Gastrocnemius medialis (tissue), 4 donors: ENCODE measurements around the gene SELENOI.

Experiments used
- POLR2A ChIP-seq, 2 donors: fragments of 450-650 bp; IDR thresholded peaks; one replicate each; pipeline ENCODE4 v1.6.1; 2017; ENCODE audit warnings: antibody characterized with exemption in 2 of 2, mild to moderate bottlenecking in 2 of 2, moderate library complexity in 2 of 2
- TF ChIP-seq, protein P1 (sequence below), 5 experiments: fragments of 450-650 bp in 3 of 5; fragments of 200-600 bp in 2 of 5; sonication (generic) in 2 of 5; IDR thresholded peaks in 4 of 5; conservative IDR thresholded peaks in 1 of 5; 1 replicate in 4 of 5; 2 replicates in 1 of 5; pipeline ENCODE4 v1.5.1; 2016 to 2019; ENCODE audit warnings: antibody characterized with exemption in 5 of 5, mild to moderate bottlenecking in 3 of 5, moderate library complexity in 3 of 5

DNA sequence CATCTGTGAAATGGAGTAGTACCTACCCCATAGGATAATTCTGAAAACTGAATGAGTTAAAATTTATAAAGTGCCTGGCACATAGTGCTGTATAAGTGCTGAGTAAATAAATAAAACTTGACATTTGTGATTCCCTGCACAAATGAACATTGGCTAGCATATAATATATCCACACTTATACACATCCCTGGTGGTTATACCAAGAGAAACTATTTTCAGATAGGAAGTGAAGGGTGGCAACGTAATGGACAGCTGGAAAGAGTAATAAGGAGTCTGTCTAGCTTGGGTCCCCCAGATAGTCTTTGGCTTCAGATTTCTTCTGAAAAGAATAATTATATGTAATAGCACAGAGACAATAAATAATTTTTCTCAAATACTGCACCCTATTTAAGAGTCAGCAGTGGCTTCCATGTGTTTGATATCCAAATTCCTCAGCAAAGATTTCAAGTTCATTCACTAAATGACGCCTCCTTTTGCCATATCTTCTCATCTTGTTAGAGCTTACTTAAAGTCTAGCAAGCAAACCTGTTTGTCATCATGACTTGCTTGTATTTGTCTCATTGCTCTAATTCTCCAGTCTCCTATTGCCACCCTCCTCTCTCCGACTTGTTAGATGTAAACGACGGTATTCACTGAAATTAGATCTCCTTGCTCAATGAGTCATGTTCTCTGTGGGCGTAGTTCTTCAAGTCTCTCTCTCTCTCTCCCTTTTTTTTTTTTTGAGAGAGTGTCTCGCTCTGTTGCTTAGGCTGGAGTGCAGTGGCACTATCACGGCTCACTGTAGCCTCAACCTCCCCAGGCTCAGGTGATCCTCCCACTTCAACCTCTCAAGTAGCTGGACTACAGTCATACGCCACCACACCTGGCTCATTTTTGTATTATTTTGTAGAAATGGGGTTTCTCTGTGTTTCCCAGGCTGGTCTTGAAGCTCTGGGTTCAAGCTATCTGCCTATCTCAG lies 9.4 kb downstream of the SELENOI start:
- TF ChIP-seq, protein P1, sequence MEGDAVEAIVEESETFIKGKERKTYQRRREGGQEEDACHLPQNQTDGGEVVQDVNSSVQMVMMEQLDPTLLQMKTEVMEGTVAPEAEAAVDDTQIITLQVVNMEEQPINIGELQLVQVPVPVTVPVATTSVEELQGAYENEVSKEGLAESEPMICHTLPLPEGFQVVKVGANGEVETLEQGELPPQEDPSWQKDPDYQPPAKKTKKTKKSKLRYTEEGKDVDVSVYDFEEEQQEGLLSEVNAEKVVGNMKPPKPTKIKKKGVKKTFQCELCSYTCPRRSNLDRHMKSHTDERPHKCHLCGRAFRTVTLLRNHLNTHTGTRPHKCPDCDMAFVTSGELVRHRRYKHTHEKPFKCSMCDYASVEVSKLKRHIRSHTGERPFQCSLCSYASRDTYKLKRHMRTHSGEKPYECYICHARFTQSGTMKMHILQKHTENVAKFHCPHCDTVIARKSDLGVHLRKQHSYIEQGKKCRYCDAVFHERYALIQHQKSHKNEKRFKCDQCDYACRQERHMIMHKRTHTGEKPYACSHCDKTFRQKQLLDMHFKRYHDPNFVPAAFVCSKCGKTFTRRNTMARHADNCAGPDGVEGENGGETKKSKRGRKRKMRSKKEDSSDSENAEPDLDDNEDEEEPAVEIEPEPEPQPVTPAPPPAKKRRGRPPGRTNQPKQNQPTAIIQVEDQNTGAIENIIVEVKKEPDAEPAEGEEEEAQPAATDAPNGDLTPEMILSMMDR (IDR thresholded peaks at IDR 0.05 in 4 of 5, conservative IDR thresholded peaks at IDR 0.05 in 1 of 5) = no peak
- TF ChIP-seq POLR2A (IDR thresholded peaks at IDR 0.05) = no peak
